Neutrophil (primary cell): Measurements from ENCODE around the gene FGL2.

Experiments used
- H3K27ac ChIP-seq: fragments of 200-600 bp; sonication (generic); 2 replicates; pipeline ENCODE4 v1.5.1; 2016; ENCODE audit warnings: mild to moderate bottlenecking, moderate library complexity
- H3K27me3 ChIP-seq: fragments of 200-600 bp; sonication (generic); 2 replicates; pipeline ENCODE4 v1.6.0; 2016; ENCODE audit warnings: mild to moderate bottlenecking
- H3K36me3 ChIP-seq: fragments of 200-600 bp; sonication (generic); 2 replicates; pipeline ENCODE4 v1.5.1; 2017
- H3K4me1 ChIP-seq, 2 experiments: fragments of 200-600 bp in 1 of 2; sonication (generic) in 1 of 2; 1 replicate in 1 of 2; 2 replicates in 1 of 2; pipeline versions ENCODE4 v1.5.1 to v1.6.1; 2013 to 2016; ENCODE audit warnings: low read depth in 1 of 2, low read length in 1 of 2, mild to moderate bottlenecking in 1 of 2, moderate library complexity in 1 of 2; ENCODE audit not compliant: control insufficient read depth in 1 of 2, insufficient read depth in 1 of 2
- H3K4me3 ChIP-seq, 2 experiments: fragments of 200-600 bp in 1 of 2; sonication (generic) in 1 of 2; 1 replicate in 1 of 2; 2 replicates in 1 of 2; pipeline ENCODE4 v1.5.1; 2013 to 2016; ENCODE audit warnings: low read depth in 1 of 2, low read length in 1 of 2, mild to moderate bottlenecking in 1 of 2, moderate library complexity in 1 of 2
- H3K9me3 ChIP-seq: fragments of 200-600 bp; sonication (generic); 2 replicates; pipeline ENCODE4 v1.5.1; 2016
- TF ChIP-seq, protein P1 (sequence below): fragments of 200-600 bp; sonication (generic); IDR thresholded peaks from 2 replicates; pipeline ENCODE4 v1.5.1; 2016; ENCODE audit warnings: antibody characterized with exemption

Gene FGL2

DNA sequence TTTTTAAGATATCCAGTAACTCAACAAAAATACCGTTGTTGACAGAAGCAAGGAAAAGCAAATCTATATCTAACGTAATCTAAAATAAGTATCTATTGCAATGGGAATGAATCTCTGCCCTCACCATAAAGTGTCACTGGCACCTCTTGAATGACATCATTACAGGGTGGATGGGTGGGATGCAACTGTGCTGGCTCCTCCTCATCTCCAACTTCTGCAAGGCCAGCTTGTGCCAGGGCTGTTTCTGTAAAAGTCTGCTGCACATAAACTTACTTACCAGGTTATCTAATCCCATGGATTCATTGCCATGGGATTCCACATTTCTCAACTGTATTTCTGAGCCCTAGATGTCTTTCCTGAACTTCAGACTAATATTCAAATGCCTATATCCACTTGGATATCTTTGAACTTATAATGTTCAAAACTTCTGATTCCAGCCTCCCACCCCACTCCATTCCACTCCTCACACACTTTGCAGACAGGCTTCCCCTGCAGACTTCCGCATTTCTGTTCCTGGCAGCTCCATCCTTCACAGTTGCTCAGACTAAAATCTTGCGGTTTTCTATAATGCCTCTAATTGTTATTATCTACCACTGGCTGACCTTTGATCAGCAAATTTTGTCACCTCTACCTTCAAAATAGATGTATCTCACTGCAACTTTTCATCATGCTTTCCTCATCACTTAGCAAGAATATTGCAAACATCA, 10.7 kb downstream of the FGL2 start:
- Histone ChIP-seq H3K27me3 (no peaks in the 10 kb centered on the region), H3K36me3 (peaks cover 2% of the 10 kb centered on the region), H3K4me3 (peak overlapping the region in 1 of 2 experiments; percentile 11), H3K4me1 (peaks cover 62 to 74% of the 10 kb centered on the region in 2 experiments), H3K27ac (peak overlapping the region; percentile 75), H3K9me3 (no peaks in the 10 kb centered on the region)
- TF ChIP-seq, protein P1, sequence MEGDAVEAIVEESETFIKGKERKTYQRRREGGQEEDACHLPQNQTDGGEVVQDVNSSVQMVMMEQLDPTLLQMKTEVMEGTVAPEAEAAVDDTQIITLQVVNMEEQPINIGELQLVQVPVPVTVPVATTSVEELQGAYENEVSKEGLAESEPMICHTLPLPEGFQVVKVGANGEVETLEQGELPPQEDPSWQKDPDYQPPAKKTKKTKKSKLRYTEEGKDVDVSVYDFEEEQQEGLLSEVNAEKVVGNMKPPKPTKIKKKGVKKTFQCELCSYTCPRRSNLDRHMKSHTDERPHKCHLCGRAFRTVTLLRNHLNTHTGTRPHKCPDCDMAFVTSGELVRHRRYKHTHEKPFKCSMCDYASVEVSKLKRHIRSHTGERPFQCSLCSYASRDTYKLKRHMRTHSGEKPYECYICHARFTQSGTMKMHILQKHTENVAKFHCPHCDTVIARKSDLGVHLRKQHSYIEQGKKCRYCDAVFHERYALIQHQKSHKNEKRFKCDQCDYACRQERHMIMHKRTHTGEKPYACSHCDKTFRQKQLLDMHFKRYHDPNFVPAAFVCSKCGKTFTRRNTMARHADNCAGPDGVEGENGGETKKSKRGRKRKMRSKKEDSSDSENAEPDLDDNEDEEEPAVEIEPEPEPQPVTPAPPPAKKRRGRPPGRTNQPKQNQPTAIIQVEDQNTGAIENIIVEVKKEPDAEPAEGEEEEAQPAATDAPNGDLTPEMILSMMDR: no peak

DNA sequence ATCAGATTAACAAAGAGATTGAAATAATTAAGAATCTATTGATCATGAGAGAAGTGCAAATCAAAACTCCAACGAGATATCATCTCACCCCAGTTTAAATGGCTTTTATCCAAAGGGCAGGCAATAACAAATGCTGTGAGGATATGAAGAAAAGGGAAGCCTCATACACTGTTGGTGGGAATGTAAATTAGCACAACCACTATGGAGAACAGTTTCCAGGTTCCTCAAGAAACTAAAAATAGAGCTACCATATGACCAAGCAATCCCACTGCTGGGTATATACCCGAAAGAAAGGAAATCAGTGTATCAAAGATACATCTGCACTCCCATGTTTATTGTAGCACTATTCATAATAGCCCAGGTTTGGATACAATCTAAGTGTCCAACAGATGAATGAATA, 13.8 kb downstream of the FGL2 start:
- no peaks in the 10 kb centered on the region for H3K9me3 ChIP-seq
- H3K4me1 ChIP-seq: peaks cover 43 to 55% of the 10 kb centered on the region in 2 experiments
- TF ChIP-seq, protein P1: no peak
- H3K27ac ChIP-seq: no peak overlapping the region
- no peak overlapping the region for H3K4me3 ChIP-seq
- H3K36me3 ChIP-seq: no peaks in the 10 kb centered on the region
- H3K27me3 ChIP-seq: no peaks in the 10 kb centered on the region

DNA sequence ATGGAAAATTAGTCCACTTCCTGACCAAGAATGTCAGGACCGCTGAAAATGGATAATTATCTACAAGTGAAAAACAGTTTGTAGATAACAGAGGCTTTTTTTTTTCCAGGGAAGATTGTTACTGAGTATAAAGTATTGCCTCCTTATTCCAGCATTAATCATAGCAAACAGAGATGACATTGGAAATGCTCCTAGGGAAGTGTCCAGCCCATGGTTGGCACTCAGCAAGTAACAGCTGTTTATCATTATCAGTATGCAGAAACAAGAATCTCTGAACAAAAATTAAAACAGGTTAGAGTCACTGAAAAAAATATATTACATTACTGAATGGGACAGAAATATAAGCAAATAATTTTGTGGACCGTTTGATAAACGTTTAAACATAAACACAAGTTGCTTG, 14.6 kb downstream of the FGL2 start:
- Histone ChIP-seq H3K4me3 (no peak overlapping the region), H3K36me3 (no peaks in the 10 kb centered on the region), H3K9me3 (no peaks in the 10 kb centered on the region), H3K27ac (no peak overlapping the region), H3K4me1 (peaks cover 38 to 46% of the 10 kb centered on the region in 2 experiments), H3K27me3 (no peaks in the 10 kb centered on the region)
- TF ChIP-seq, protein P1: no peak

DNA sequence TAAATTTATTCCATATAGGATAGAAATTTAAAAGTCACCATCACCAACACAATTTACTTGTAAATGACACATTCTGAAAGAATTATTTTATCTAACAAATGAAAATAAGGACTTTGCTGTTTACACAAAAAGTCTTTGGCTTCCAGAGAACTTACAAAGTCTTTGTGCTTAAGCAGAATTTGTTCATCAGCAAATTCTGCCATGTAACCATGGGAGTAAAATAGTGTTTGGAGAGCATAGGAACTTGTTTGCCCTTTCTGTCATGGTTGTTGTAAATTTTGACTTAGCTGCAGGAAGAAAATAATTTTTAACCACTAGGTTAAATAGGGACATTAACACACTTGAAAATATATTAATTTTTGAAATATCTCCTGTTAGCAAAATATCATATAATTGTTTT, 15.2 kb downstream of the FGL2 start:
- TF ChIP-seq, protein P1: no peak
- Histone ChIP-seq H3K27ac (no peak overlapping the region), H3K27me3 (no peaks in the 10 kb centered on the region), H3K9me3 (no peaks in the 10 kb centered on the region), H3K4me3 (no peak overlapping the region), H3K4me1 (peaks cover 32 to 41% of the 10 kb centered on the region in 2 experiments), H3K36me3 (no peaks in the 10 kb centered on the region)

DNA sequence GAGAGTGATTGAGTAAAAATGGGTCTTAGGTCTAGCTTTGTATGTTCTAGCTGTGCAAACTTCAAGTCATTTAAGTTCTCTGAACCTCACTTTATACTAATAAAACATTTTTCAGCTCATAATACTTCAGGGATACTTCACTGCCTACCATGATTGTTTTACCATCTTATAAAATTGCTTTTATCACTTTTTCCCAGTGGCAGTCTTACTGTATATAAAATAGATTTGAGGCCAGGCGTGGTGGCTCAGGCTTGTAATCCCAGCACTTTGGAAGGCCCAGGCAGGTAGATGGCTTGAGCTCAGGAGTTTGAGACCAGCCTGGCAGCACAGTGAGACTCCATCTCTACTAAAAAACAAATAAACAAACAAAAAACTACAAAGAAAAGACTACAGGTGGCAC, 17.4 kb downstream of the FGL2 start:
- TF ChIP-seq, protein P1: no peak
- Histone ChIP-seq H3K36me3 (no peaks in the 10 kb centered on the region), H3K27me3 (no peaks in the 10 kb centered on the region), H3K27ac (no peak overlapping the region), H3K4me3 (no peak overlapping the region), H3K9me3 (no peaks in the 10 kb centered on the region), H3K4me1 (peaks cover 15 to 19% of the 10 kb centered on the region in 2 experiments)
